HepG2 (cell line): ENCODE results near the gene TBCD. TPM values are rescaled to one million over a fixed set of nuclear protein-coding genes. Genes with fewer than 3 reads are reported as not detected.

ENCODE experiments used
- NR0B2 ChIP-seq: sonication (generic); formaldehyde crosslinking; IDR thresholded peaks from 2 replicates; pipeline ENCODE4 v1.4.0; 2020; ENCODE audit warnings: mild to moderate bottlenecking, missing genetic modification reagents
- PITX1 ChIP-seq: sonication (generic); formaldehyde crosslinking; IDR thresholded peaks from 2 replicates; pipeline ENCODE4 v1.5.1; 2020; ENCODE audit warnings: mild to moderate bottlenecking, missing genetic modification reagents
- PRDM10 ChIP-seq: sonication (generic); formaldehyde crosslinking; IDR thresholded peaks from 2 replicates; pipeline ENCODE4 v1.4.0; 2020; ENCODE audit warnings: low read depth, missing genetic modification reagents
- SATB2 ChIP-seq: sonication (generic); formaldehyde crosslinking; IDR thresholded peaks from 2 replicates; pipeline ENCODE4 v1.5.0; 2020; ENCODE audit warnings: missing genetic modification reagents
- SOX6 ChIP-seq, 2 experiments: fragments of 450-650 bp in 1 of 2; sonication (generic) in 1 of 2; formaldehyde crosslinking in 1 of 2; IDR thresholded peaks; 2 replicates each; pipeline versions ENCODE4 v1.4.0 to v1.6.1; 2017 to 2020; ENCODE audit warnings: antibody characterized with exemption in 1 of 2, mild to moderate bottlenecking in 1 of 2, missing genetic modification reagents in 1 of 2
- TSC22D2 ChIP-seq: sonication (generic); formaldehyde crosslinking; IDR thresholded peaks from 2 replicates; pipeline ENCODE4 v1.5.1; 2020; ENCODE audit warnings: missing genetic modification reagents, mild to moderate bottlenecking, borderline replicate concordance
- ZMYM3 ChIP-seq: sonication (generic); formaldehyde crosslinking; IDR thresholded peaks from 2 replicates; pipeline ENCODE4 v1.5.1; 2020; ENCODE audit warnings: mild to moderate bottlenecking, missing genetic modification reagents
- ZNF879 ChIP-seq: sonication (generic); formaldehyde crosslinking; IDR thresholded peaks from 2 replicates; pipeline ENCODE4 v1.8.1; 2023; ENCODE audit warnings: missing genetic modification reagents
- polyA plus RNA-seq, 8 experiments: library from polyadenylated mRNA; depleted of rRNA in 3 of 8; stranded (reverse) in 7 of 8; unstranded in 1 of 8; fragments of >200 nt; fragmentation: Illumina TruSeq in 4 of 8; extraction: Trizol in 4 of 8; gene quantifications; 2 replicates each; pipeline versions ENCODE4 v1.2.1 to v1.2.3, GENCODE V29; 2011 to 2016; ENCODE audit warnings: low read depth in 4 of 8, missing spikeins in 1 of 8, mixed read lengths in 1 of 8; ENCODE audit not compliant: insufficient read depth in 1 of 8
- total RNA-seq, 5 experiments: library from RNA; depleted of rRNA; stranded (reverse); fragments of >200 nt; fragmentation: Illumina TruSeq; extraction: Trizol; gene quantifications; 2 replicates each; pipeline ENCODE4 v1.2.3, GENCODE V29; 2016; ENCODE audit warnings: low read depth in 1 of 5

Gene TBCD
- total and polyA plus RNA-seq, 2 of the 13 experiments (the other 11 are each of a cell fraction or from before 2014, with no cell fraction given), result 33.9 to 54.8 TPM

GRCh38 chr17:82817947-82818346, 66.1 kb downstream of the TBCD start (continued):
- TF ChIP-seq PRDM10 (CRISPR knock-in tag) (no peak), SATB2 (CRISPR knock-in tag) (no peak), ZNF879 (CRISPR knock-in tag) (no peak), PITX1 (no peak), TSC22D2 (CRISPR knock-in tag) (no peak), SOX6 (IDR thresholded peaks at IDR 0.05) (no peak), SOX6 (CRISPR knock-in tag; IDR thresholded peaks at IDR 0.05) (no peak), NR0B2 (no peak), ZMYM3 (CRISPR knock-in tag) (no peak)
